ENCODE results near the gene DOC2A. TPM values are rescaled to one million over a fixed set of nuclear protein-coding genes. Genes with fewer than 3 reads are reported as not detected.

DOC2A gene
- total RNA-seq, 2 experiments from 2014 or later = 0.34 TPM; not detected in 1

DNA sequence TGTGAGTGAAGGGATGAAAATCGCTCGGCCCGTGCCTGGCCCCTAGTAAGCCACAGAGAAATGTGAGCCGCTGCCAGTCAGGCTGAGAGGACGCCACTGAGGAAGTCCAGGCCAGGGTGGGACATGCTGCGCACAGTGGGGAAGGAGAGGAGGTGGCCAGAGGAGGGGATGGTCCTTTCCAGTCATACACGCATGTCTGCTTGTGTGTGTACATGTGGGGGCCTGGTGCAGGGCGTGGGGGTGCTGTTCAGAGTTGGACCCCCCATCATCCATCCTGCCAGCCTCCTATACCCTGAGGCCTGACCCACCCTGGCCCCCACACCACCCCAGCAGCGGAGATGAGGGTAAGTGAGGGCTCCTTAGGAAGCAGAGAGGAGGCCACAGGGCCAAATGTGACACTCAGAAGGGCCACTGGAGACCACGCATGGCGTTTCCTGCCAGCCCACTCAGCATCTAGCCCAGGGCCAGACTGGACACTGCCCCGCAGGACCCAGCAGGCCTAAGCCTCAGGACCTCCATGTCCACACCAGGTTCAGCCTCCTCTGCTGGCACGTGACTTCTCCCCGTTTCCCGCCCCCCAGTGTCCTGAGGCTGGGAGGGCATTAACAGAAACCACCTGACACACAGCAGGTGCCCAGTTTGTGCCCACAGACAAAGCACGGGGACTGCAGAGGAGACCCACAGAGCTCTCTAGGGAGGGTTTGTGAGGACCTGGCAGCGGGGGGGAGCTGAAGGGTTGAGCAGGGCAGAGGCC lies 7.0 kb downstream of the DOC2A start:
- Mint-ChIP-seq H3K4me3 (no peak overlapping the region), H3K27me3 (ENCODE audit: low read depth) (no peaks in the 10 kb centered on the region), H3K9me3 (ENCODE audit: insufficient read depth) (no peaks in the 10 kb centered on the region), H3K27ac (no peak overlapping the region), H3K4me1 (ENCODE audit: low read depth) (peaks cover 7% of the 10 kb centered on the region), H3K36me3 (ENCODE audit: low read depth) (peaks cover 27% of the 10 kb centered on the region)
- ChIA-PET CTCF (interaction anchor here (1.2 to 2.2 kb wide), 3 partner anchors 22 to 42 kb away, joined by 3 to 6 read pairs (median 5); partner anchors contain the start of gene TMEM219), POLR2A (interaction anchor here (0.8 to 1.6 kb wide), 3 partner anchors 8 to 304 kb away, joined by 3 to 4 read pairs (median 4); partner anchors contain the start of genes HIRIP3 and TMEM219)
- no peak for DNase-seq
- no peak for ATAC-seq

DNA sequence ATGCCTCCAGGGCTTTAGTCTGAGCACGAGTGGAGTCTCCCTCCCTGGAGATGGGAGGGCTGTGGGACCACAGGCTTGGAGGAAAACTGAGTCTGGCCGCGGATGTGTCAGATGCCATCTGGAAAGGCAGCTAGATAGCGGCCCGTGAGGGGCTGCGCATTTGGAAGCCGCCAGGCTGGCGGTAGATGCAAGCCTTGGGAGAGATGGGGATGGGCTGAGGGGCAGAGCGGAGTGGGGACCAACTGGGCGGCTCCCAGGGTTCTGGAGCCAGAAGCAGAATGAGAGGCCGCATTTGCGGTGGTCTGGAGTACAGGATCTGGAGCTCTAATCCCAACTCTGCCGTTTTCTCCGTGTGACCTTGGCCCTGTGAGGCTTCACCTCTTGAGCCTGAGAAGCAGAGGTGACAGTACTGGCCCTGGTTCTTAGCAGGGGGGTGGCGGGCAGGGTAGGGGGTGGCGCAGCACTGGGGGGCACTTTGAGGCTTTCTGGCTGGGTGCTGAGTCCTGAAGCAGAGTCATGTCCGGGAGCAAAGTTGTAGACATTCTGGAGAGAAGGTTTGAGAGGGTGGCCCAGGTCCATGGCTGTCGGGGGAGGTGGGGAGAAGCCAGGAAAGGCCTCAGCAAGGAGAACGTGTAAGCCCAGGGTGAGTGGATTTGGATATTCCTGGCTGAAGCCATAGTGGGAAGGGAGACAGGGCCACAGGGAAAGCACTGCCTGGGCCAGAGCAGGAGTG lies 8.0 kb downstream of the DOC2A start:
- Mint-ChIP-seq H3K27me3 (ENCODE audit: low read depth) (no peaks in the 10 kb centered on the region), H3K9me3 (ENCODE audit: insufficient read depth) (no peaks in the 10 kb centered on the region), H3K4me1 (ENCODE audit: low read depth) (peaks cover 13% of the 10 kb centered on the region), H3K36me3 (ENCODE audit: low read depth) (peaks cover 35% of the 10 kb centered on the region), H3K27ac (peak overlapping the region; percentile 52), H3K4me3 (no peak overlapping the region)
- DNase-seq (no peak), ATAC-seq (no peak)
- CTCF ChIA-PET = no interaction called here
- POLR2A ChIA-PET = interaction anchor here (1.6 kb wide), 1 partner anchor 41 kb away, joined by 4 read pairs; the partner anchor contains the start of gene TMEM219

DNA sequence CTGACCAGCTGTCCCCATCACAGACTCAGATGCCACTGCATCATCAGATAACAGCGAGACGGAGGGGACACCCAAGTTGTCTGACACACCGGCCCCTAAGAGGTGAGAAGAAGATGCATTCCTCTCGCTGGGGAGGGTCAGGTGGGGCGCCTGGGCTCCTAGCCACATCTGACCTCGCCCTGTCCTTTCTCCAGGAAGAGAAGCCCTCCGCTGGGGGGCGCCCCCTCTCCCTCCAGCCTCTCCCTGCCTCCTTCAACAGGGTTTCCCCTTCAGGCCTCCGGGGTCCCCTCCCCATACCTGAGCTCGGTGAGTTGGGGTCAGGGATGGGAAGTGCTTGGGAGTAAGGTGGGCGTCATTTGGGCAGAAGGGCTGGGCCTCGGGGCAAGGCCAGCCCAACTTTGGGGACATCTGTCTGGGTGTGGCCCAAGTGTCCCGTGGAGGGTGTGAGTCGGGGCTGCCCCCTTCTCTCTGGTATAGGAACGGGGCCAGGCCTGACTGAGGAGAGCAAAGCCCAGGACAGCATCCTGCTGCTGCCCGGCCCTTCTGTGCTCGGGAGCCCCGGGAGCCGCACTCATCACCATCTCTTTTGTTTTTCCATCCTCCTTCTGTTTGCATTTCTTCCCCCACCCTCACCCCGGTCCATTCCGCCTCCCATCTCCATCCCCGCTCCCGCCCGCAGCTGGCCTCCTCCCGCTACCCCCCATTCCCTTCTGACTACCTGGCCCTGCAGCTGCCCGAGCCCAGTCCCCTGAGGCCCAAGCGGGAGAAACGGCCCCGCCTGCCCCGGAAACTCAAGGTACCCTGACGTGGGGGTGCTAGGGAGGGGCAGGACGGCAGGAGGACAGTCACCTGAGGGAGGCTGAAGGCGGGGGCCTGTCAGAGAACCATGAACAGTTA lies 9.8 kb downstream of the DOC2A start:
- no peaks in the 10 kb centered on the region for H3K9me3 Mint-ChIP-seq (ENCODE audit: insufficient read depth)
- peaks cover 19% of the 10 kb centered on the region for H3K4me1 Mint-ChIP-seq (ENCODE audit: low read depth)
- ChIA-PET POLR2A (no interaction called here), CTCF (no interaction called here)
- no peaks in the 10 kb centered on the region for H3K27me3 Mint-ChIP-seq (ENCODE audit: low read depth)
- no peak for ATAC-seq
- H3K36me3 Mint-ChIP-seq (ENCODE audit: low read depth) = peaks cover 45% of the 10 kb centered on the region
- DNase-seq = no peak
- no peak overlapping the region for H3K27ac Mint-ChIP-seq
- H3K4me3 Mint-ChIP-seq = no peak overlapping the region

DNA sequence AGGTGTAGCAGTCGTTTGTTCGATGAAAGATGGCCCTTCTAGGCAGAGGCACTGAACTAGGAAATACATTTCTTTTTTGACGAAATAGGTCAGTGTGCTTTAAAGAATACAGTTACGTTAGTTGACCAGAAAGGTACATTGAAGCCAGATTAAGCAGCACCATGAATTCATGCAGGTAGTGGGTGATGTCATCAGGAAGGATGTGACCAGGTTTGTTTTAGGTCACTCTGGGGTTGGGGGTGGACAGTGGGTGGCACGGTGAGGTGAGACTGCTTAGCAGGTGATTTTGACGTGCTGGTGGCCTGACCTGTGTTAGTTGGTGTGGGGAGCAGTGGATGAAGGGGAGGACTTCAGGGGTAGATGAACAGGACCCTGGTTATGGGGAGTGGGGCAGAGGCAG lies 11.2 kb downstream of the DOC2A start:
- CTCF ChIA-PET = no interaction called here
- H3K27me3 Mint-ChIP-seq (ENCODE audit: low read depth) = no peaks in the 10 kb centered on the region
- ATAC-seq (no peak), DNase-seq (no peak)
- H3K36me3 Mint-ChIP-seq (ENCODE audit: low read depth) = peaks cover 46% of the 10 kb centered on the region
- POLR2A ChIA-PET = no interaction called here
- no peaks in the 10 kb centered on the region for H3K9me3 Mint-ChIP-seq (ENCODE audit: insufficient read depth)
- H3K4me3 Mint-ChIP-seq = no peak overlapping the region
- H3K27ac Mint-ChIP-seq = no peak overlapping the region
- H3K4me1 Mint-ChIP-seq (ENCODE audit: low read depth) = peaks cover 24% of the 10 kb centered on the region

DNA sequence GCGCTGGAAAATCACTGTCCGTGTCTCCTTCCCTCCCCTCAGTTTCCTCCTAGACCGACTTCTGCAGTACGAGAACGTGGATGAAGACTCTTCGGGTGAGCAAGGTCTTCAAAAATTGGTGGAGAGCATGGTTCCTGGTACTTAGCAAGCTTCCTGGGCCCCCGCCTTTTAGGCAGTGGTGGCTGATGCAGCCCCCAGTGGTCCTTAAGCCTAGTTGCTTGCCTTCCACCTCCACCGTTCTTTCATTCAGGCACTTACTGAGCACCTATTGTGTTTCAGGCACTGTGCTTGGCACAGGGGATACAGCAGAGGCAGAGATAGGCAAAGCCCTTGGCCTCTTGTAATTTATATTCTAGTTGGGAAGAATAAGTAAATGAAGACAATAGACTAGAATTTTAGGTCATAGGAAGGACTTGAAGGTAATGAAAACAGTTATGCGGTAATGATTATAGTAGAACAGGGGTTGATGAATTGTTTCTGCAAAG lies 14.0 kb downstream of the DOC2A start:
- ChIA-PET CTCF (interaction anchor here (1.1 to 3.0 kb wide), 7 partner anchors 9 to 207 kb away, joined by 3 to 11 read pairs (median 4); partner anchors contain the start of genes KIF22 and TAOK2), POLR2A (interaction anchor here (0.6 to 5.0 kb wide), 5 partner anchors 23 to 328 kb away, joined by 3 to 48 read pairs (median 13); partner anchors contain the start of genes KCTD13, KIF22, TAOK2 and TMEM219)
- H3K36me3 Mint-ChIP-seq (ENCODE audit: low read depth) = peaks cover 51% of the 10 kb centered on the region
- no peaks in the 10 kb centered on the region for H3K27me3 Mint-ChIP-seq (ENCODE audit: low read depth)
- DNase-seq (peak; percentile 35), ATAC-seq (no peak)
- H3K27ac Mint-ChIP-seq = peak overlapping the region; percentile 96
- H3K4me3 Mint-ChIP-seq = peak overlapping the region; percentile 99
- no peaks in the 10 kb centered on the region for H3K9me3 Mint-ChIP-seq (ENCODE audit: insufficient read depth)
- H3K4me1 Mint-ChIP-seq (ENCODE audit: low read depth) = peaks cover 33% of the 10 kb centered on the region

DNA sequence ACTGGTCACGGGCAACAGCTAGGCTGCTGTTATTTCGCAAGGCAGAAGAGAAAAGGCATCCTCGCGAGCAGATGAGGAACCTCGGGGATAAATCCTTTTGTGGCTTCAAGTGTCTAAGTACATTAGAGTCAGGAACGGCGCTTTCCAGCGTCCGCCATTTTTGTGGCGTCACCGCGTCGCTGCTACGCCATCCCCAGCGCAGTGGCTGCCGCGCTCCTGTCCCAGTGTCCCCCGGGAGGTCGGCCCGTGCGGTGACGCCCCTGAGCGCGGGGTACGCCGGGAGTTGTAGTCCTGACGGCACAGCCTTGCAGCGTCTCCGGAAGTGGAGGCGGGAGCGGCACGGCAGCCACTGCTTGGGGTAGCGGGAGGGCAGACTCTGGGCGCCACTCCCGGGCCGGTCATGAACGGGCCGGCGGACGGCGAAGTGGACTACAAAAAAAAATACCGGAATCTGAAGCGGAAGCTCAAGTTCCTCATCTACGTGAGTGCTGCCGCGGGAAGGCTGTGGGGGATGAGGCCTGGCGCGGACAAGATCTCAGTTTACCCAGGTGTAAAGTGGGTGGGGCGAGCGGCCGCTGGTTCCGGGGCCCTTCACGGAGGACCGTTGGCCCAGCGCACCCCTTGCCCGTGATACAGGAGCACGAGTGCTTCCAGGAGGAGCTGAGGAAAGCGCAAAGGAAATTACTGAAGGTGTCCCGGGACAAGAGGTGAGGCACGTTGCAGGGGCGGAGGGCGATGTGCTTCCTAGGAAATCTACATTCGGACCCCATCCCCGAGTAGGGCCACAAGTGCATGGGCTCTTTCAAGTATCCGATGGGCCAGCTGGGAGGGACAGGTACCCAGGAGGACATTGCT lies 14.7 kb downstream of the DOC2A start, which contains the start of gene INO80E:
Gene INO80E, plus strand, starts transcription at position 331 of the 855 bp plus-strand sequence. Its CDS starts 70 bp downstream, at position 401.
- Mint-ChIP-seq H3K36me3 (ENCODE audit: low read depth) (peaks cover 51% of the 10 kb centered on the region), H3K27ac (peak within 1 kb of the TSS; percentile 96), H3K4me3 (peak within 1 kb of the TSS; percentile 99), H3K9me3 (ENCODE audit: insufficient read depth) (no peaks in the 10 kb centered on the region), H3K27me3 (ENCODE audit: low read depth) (no peaks in the 10 kb centered on the region), H3K4me1 (ENCODE audit: low read depth) (peaks cover 33% of the 10 kb centered on the region)
- POLR2A ChIA-PET = interaction anchor here (1.0 to 5.0 kb wide), 8 partner anchors 8 to 662 kb away, joined by 3 to 48 read pairs (median 8); partner anchors contain the start of genes CDIPT, FBRS, KCTD13 and KIF22
- CTCF ChIA-PET = interaction anchor here (1.1 to 3.0 kb wide), 9 partner anchors 10 to 305 kb away, joined by 3 to 11 read pairs (median 3); partner anchors contain the start of genes KIF22, MVP and TAOK2
- ATAC-seq (peak; percentile 94), DNase-seq (peak; percentile 100)

DNA sequence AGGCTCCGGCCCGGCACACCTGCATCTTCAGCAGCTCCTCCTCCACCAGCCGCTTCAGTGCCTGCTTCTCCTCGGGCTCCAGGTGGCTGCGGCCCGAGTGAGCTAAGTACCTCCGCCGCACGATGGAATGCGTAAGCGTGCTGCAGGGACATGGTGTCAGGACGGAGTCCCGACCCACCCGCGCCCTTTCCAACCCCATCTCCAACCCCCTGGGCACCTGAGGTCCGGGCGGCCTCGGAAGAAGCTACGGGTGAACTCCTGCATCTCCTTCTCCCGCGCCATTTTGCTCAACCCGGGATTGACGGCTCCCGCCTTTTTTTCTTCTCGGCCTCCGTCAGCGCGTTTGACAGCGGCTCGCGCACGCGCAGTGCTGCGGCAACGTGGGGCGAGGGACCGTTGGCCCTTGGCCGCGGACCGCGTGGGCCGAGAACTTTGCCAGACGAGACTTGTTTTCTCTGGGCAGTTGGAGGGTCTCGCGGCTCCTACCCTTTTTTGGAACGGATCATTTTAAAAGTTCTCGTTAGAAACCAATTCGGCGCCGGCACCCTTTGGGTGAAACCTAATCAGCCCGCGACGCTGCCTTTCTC lies 15.4 kb downstream of the DOC2A start, which contains the start of gene HIRIP3:
Gene HIRIP3, minus strand, starts transcription at position 294 of the 587 bp plus-strand sequence. Its CDS starts 12 bp downstream, at position 282.
- ChIA-PET CTCF (interaction anchor here (1.1 to 3.0 kb wide), 5 partner anchors 15 to 304 kb away, joined by 3 to 11 read pairs (median 3); partner anchors contain the start of genes MVP and TAOK2), POLR2A (interaction anchor here (0.6 to 5.0 kb wide), 10 partner anchors 9 to 663 kb away, joined by 3 to 48 read pairs (median 6); partner anchors contain the start of genes CDIPT, FBRS, KCTD13 and KIF22)
- H3K9me3 Mint-ChIP-seq (ENCODE audit: insufficient read depth) = no peaks in the 10 kb centered on the region
- peak within 1 kb of the TSS; percentile 99 for H3K4me3 Mint-ChIP-seq
- H3K36me3 Mint-ChIP-seq (ENCODE audit: low read depth) = peaks cover 54% of the 10 kb centered on the region
- DNase-seq = peak; percentile 92
- peak within 1 kb of the TSS; percentile 96 for H3K27ac Mint-ChIP-seq
- peak; percentile 68 for ATAC-seq
- no peaks in the 10 kb centered on the region for H3K27me3 Mint-ChIP-seq (ENCODE audit: low read depth)
- H3K4me1 Mint-ChIP-seq (ENCODE audit: low read depth) = peaks cover 33% of the 10 kb centered on the region

DNA sequence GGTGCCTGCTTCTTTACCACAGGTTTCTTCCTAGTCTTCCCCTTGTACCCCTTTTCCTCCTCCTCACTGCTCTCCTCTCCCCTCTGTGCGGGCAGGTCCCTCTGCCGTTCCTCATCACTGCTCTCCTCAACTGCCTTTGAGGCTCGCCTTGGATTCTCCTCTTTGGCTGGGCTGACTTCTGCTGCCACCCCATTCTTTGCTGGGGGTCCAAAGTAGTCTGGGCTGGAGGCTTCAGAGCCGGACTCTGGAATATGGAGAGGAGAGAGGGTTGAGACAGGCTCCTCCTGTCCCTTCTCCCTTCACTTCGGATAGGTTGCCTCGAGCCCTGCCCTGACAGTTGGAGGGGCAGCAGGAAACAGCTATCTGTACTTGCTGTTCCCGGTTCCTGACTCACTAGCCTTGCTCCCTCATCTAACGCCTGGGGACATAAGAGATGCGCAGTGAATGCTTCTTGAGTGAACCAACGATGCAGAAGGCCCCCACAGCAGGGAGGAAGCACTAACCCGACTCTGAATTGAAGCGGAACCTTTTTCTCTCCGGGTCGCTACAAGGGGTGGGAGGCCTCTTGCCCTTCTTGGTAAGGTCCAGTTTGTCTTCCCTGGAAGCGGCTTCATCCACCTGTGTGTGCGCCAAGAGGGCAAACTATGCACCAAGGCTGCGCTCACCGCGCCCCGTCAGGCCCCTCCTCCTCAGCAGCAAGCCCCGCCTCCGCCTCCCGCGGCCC lies 16.1 kb downstream of the DOC2A start:
- Mint-ChIP-seq H3K27me3 (ENCODE audit: low read depth) (no peaks in the 10 kb centered on the region), H3K9me3 (ENCODE audit: insufficient read depth) (no peaks in the 10 kb centered on the region), H3K36me3 (ENCODE audit: low read depth) (peaks cover 54% of the 10 kb centered on the region), H3K4me1 (ENCODE audit: low read depth) (peaks cover 32% of the 10 kb centered on the region), H3K27ac (peak overlapping the region; percentile 96), H3K4me3 (peak overlapping the region; percentile 99)
- POLR2A ChIA-PET = interaction anchor here (0.6 to 5.0 kb wide), 11 partner anchors 9 to 204 kb away, joined by 3 to 48 read pairs (median 3); partner anchors contain the start of genes CDIPT, KCTD13, KIF22 and TAOK2
- CTCF ChIA-PET = interaction anchor here (1.1 to 3.0 kb wide), 3 partner anchors 14 to 37 kb away, joined by 3 to 11 read pairs (median 4); partner anchors contain the start of gene TAOK2
- ATAC-seq = peak; percentile 67
- peak; percentile 83 for DNase-seq

DNA sequence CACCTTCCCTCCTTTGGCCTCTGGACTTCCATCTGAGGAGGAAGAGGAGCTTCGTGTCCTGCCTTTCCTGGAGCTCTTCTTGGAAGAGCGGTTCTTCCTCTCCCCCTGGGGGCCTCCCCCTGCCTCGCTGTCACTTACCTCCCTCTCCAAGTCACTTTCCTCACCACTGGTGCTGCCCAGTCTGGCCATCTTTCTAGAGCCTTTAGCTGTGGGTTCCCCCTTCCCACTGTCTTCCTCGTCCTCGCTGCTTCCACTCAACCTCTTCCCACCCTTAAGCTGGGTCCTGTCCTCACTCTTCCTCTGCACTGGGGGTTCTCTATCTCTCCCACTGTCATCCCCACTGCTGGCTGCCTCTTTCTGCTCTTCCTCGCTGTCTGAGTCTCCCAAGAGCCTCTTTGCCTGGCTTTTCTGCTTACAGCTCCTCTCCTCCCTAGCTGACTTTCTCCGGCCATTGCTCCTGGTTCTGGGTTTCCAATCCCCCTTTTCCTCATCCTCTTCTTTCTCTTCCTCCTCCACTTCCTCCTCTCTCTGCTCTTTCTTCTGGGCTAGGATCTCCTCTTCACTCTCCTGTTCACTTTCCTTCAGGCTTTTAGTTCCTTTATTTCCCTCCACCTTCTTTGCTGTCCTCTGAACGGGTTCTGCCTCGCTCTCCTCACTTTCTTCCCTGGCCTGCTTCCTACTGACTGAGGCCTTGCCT lies 16.8 kb downstream of the DOC2A start:
- H3K27me3 Mint-ChIP-seq (ENCODE audit: low read depth) = no peaks in the 10 kb centered on the region
- POLR2A ChIA-PET = interaction anchor here (0.6 to 5.0 kb wide), 6 partner anchors 8 to 133 kb away, joined by 3 to 48 read pairs (median 6); partner anchors contain the start of genes KCTD13 and TAOK2
- CTCF ChIA-PET = interaction anchor here (1.5 to 3.0 kb wide), 2 partner anchors 21 to 38 kb away, joined by 3 to 11 read pairs; partner anchors contain the start of gene TAOK2
- ATAC-seq = no peak
- DNase-seq = no peak
- peaks cover 27% of the 10 kb centered on the region for H3K4me1 Mint-ChIP-seq (ENCODE audit: low read depth)
- peak overlapping the region; percentile 96 for H3K27ac Mint-ChIP-seq
- H3K36me3 Mint-ChIP-seq (ENCODE audit: low read depth) = peaks cover 55% of the 10 kb centered on the region
- no peaks in the 10 kb centered on the region for H3K9me3 Mint-ChIP-seq (ENCODE audit: insufficient read depth)
- H3K4me3 Mint-ChIP-seq = peak overlapping the region; percentile 99
